T-cell (primary cell): Measurements from ENCODE around the gene ARL8A. TPM values are rescaled to one million over a fixed set of nuclear protein-coding genes. Genes with fewer than 3 reads are reported as not detected.
"Not testable (repeated sequence)": the region's sequence is repeated elsewhere in the genome, so short reads cannot be mapped to it uniquely, and the experiment has no call there.

Experiments used
- ATAC-seq, 4 experiments: fragments of 200-7000 bp in 3 of 4; fragments of 150-1000 bp in 1 of 4; cut with Tn5 transposase; replicated peaks in 1 of 4; 1 replicate in 3 of 4; 2 replicates in 1 of 4; pipeline ENCODE4 v1.10.0; 2021; ENCODE audit warnings: moderate library complexity in 3 of 4, mild to moderate bottlenecking in 2 of 4, moderate number of reproducible peaks in 1 of 4
- CTCF ChIA-PET, 2 donors: fragments of 300-600 bp; sonication (Branson Sonifier 250); formaldehyde crosslinking; loops; one replicate each; lab custom pipeline; 2022; ENCODE audit warnings: antibody characterized with exemption in 2 of 2; lab: Charles Lee
- POLR2A ChIA-PET, 2 donors: fragments of 300-600 bp; sonication (Branson Sonifier 250); formaldehyde crosslinking; loops; one replicate each; lab custom pipeline; 2022; ENCODE audit warnings: antibody characterized with exemption in 2 of 2; lab: Charles Lee
- DNase-seq, 35 experiments: peaks; one replicate each; pipeline versions ENCODE4 v3.0.0 to v3.0.0-alpha.2; 2013 to 2023
- H3K27ac ChIP-seq: one replicate; pipeline ENCODE4 v1.5.1; 2013; ENCODE audit warnings: low read length
- H3K27me3 ChIP-seq, 2 experiments: replicated peaks in 1 of 2; 1 replicate in 1 of 2; 2 replicates in 1 of 2; pipeline versions ENCODE4 v1.6.1 to v1.7.0; 2013; ENCODE audit warnings: low read length in 1 of 2, mixed read lengths in 1 of 2; ENCODE audit not compliant: control insufficient read depth in 2 of 2, insufficient read depth in 2 of 2; ENCODE audit errors: extremely low read depth in 1 of 2
- H3K36me3 ChIP-seq, 2 donors: 1 replicate in 1 of 2; 2 replicates in 1 of 2; pipeline versions ENCODE4 v1.6.1 to v1.7.0; 2013; ENCODE audit warnings: low read length in 1 of 2; ENCODE audit not compliant: control insufficient read depth in 2 of 2, insufficient read depth in 1 of 2; ENCODE audit errors: extremely low read depth in 1 of 2
- H3K4me1 ChIP-seq, 2 experiments: 1 replicate in 1 of 2; 2 replicates in 1 of 2; pipeline versions ENCODE4 v1.6.1 to v1.7.0; 2013; ENCODE audit warnings: low read length in 2 of 2, mixed read lengths in 1 of 2; ENCODE audit not compliant: insufficient read depth in 2 of 2, control insufficient read depth in 1 of 2; ENCODE audit errors: extremely low read depth in 1 of 2
- H3K4me3 ChIP-seq, 2 donors: 1 replicate in 1 of 2; 2 replicates in 1 of 2; pipeline versions ENCODE4 v1.5.1 to v1.7.0; 2013; ENCODE audit warnings: mild to moderate bottlenecking in 2 of 2, low read length in 1 of 2, moderate library complexity in 1 of 2; ENCODE audit not compliant: control insufficient read depth in 1 of 2; ENCODE audit errors: extremely low read depth in 1 of 2
- H3K9me3 ChIP-seq: 2 replicates; pipeline ENCODE4 v1.7.0; 2013
- H3K27ac Mint-ChIP-seq, 2 donors: one replicate each; pipeline ENCODE4 v1.8.0; 2020 to 2021; ENCODE audit warnings: mild to moderate bottlenecking in 2 of 2, mixed read lengths in 2 of 2
- H3K27me3 Mint-ChIP-seq, 2 donors: one replicate each; pipeline ENCODE4 v1.8.0; 2021 to 2022; ENCODE audit warnings: mixed read lengths in 2 of 2
- H3K36me3 Mint-ChIP-seq: one replicate; pipeline ENCODE4 v1.8.0; 2021; ENCODE audit warnings: mixed read lengths
- H3K4me1 Mint-ChIP-seq, 3 donors: one replicate each; pipeline ENCODE4 v1.8.0; 2020 to 2022; ENCODE audit warnings: mixed read lengths in 3 of 3, mild to moderate bottlenecking in 1 of 3
- H3K4me3 Mint-ChIP-seq, 3 donors: one replicate each; pipeline ENCODE4 v1.8.0; 2020 to 2022; ENCODE audit warnings: mild to moderate bottlenecking in 3 of 3, mixed read lengths in 3 of 3, moderate library complexity in 3 of 3
- H3K9me3 Mint-ChIP-seq, 3 donors: one replicate each; pipeline ENCODE4 v1.8.0; 2020 to 2022; ENCODE audit warnings: mixed read lengths in 3 of 3
- WGBS: methylation state at CpG from one replicate; pipeline ENCODE4 v1.1.5; 2013; ENCODE audit warnings: missing lambda C conversion rate; ENCODE audit not compliant: insufficient coverage; 5-methylcytosine and 5-hydroxymethylcytosine counted together
- total RNA-seq, 35 experiments: library from RNA in 6 of 35; stranded (reverse) in 6 of 35; fragments of 120-200 nt in 1 of 35; gene quantifications; one replicate each; pipeline versions ENCODE4 v1.2.1 to v1.2.4 and lab custom pipeline; 2013 to 2026

The ARL8A gene
- total RNA-seq, 5 donors from 2014 or later (not counting 1 experiment from before 2014, with no cell fraction given), result 37.8 to 70.2 (median 50.9) TPM

DNA sequence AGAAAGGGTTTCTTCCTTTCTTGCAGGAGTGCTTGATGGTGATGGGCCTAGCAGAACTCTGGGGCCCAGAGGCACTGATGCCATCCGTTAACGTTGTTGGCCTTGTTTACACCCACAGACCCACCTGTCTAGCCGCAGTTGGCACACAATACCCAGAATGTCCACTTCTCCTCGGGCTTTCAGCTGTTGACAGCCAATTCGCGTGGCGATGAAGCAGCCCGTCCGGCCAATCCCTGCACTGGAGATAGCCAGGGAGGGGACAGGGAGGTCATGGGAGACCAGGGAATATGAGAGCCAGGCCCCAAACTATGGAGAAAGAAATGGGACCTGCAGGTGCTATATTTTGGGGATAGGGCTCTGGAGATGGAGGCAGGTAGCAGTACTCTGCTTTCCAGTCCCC, 5.7 kb upstream of the ARL8A start:
- no peak for ATAC-seq
- Histone ChIP-seq H3K9me3 (no peaks in the 10 kb centered on the region), H3K36me3 (peaks cover 36 to 84% of the 10 kb centered on the region in 2 donors), H3K27me3 (no peaks in the 10 kb centered on the region), H3K4me1 (peaks cover 0 to 20% of the 10 kb centered on the region in 2 experiments), H3K27ac (no peak overlapping the region), H3K4me3 (no peak overlapping the region)
- Mint-ChIP-seq H3K9me3 (no peaks in the 10 kb centered on the region), H3K4me1 (peaks cover 13 to 28% (median 25%) of the 10 kb centered on the region in 3 donors), H3K27me3 (no peaks in the 10 kb centered on the region), H3K27ac (peak overlapping the region in 1 of 2 donors; percentile 40), H3K4me3 (no peak overlapping the region), H3K36me3 (peaks cover 34% of the 10 kb centered on the region)
- DNase-seq, result no peak
- ChIA-PET CTCF (no interaction called here), POLR2A (interaction anchor here in 1 of 2 donors (0.6 kb wide), 1 partner anchor 11 kb away, joined by 4 read pairs; no protein-coding TSS in a partner anchor)
- WGBS, result no CpG with 5 or more reads among the region's 9 CpGs

- Histone ChIP-seq H3K4me1 (peaks cover 0 to 19% of the 10 kb centered on the region in 2 experiments), H3K9me3 (no peaks in the 10 kb centered on the region), H3K27me3 (no peaks in the 10 kb centered on the region), H3K4me3 (no peak overlapping the region), H3K36me3 (peaks cover 34 to 78% of the 10 kb centered on the region in 2 donors), H3K27ac (no peak overlapping the region)
- Mint-ChIP-seq H3K4me1 (peaks cover 10 to 25% (median 23%) of the 10 kb centered on the region in 3 donors), H3K4me3 (no peak overlapping the region), H3K27ac (no peak overlapping the region), H3K36me3 (peaks cover 28% of the 10 kb centered on the region), H3K9me3 (no peaks in the 10 kb centered on the region), H3K27me3 (no peaks in the 10 kb centered on the region)
- ATAC-seq, result no peak
- ChIA-PET POLR2A (interaction anchor here in 1 of 2 donors (0.6 kb wide), 1 partner anchor 10 kb away, joined by 4 read pairs; no protein-coding TSS in a partner anchor), CTCF (no interaction called here)
- no peak for DNase-seq
- WGBS, result no CpG with 5 or more reads among the region's 4 CpGs
Observed at GRCh38 chr1:202149566-202149965, 5.0 kb upstream of the ARL8A start.

GRCh38 chr1:202148391-202148790, 3.9 kb upstream of the ARL8A start:
- Histone ChIP-seq H3K27me3 (no peaks in the 10 kb centered on the region), H3K36me3 (peaks cover 28 to 66% of the 10 kb centered on the region in 2 donors), H3K4me3 (no peak overlapping the region), H3K9me3 (no peaks in the 10 kb centered on the region), H3K27ac (no peak overlapping the region), H3K4me1 (peaks cover 0 to 17% of the 10 kb centered on the region in 2 experiments)
- Mint-ChIP-seq H3K27me3 (no peaks in the 10 kb centered on the region), H3K9me3 (no peaks in the 10 kb centered on the region), H3K36me3 (peaks cover 23% of the 10 kb centered on the region), H3K27ac (peak overlapping the region; percentile 60 to 75), H3K4me1 (peaks cover 11 to 25% (median 25%) of the 10 kb centered on the region in 3 donors), H3K4me3 (no peak overlapping the region)
- WGBS, result 90% methylated on average over 2 of the region's 4 CpGs
- DNase-seq (no peak), ATAC-seq (no peak)
- ChIA-PET POLR2A (interaction anchor here in 1 of 2 donors (0.8 kb wide), 1 partner anchor 38 kb away, joined by 11 read pairs; no protein-coding TSS in a partner anchor), CTCF (interaction anchor here in 1 of 2 donors (0.7 kb wide), 1 partner anchor 45 kb away, joined by 3 read pairs; the partner anchor contains the start of gene LGR6)

DNA sequence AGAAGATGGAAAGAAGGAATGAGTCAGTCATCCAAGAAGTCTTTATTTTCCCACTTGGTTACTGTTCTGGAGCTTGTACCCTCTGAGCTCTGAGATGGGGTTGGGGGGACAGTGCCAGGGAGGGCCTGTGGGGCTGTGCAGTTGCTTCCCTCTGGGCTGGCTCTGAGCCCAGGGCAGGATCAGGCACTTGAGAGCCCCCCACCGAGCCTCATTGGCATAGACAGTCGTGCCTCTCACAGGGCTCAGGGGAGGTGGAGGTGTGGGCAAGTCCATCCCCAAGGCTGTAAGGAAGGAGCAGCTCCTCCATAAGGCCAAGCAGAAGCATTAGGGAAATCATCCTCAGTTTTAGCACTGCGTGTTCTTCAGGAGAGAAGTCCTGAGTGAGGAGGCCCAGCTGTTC, 2.5 kb upstream of the ARL8A start:
- 73% methylated on average over 3 of the region's 3 CpGs for WGBS
- no peak overlapping the region for H3K27ac ChIP-seq
- peaks cover 19% of the 10 kb centered on the region for H3K36me3 Mint-ChIP-seq
- no peak overlapping the region for H3K4me3 ChIP-seq
- no peaks in the 10 kb centered on the region for H3K9me3 ChIP-seq
- ATAC-seq (no peak), DNase-seq (no peak)
- H3K36me3 ChIP-seq, result peaks cover 25 to 52% of the 10 kb centered on the region in 2 donors
- no peaks in the 10 kb centered on the region for H3K9me3 Mint-ChIP-seq
- no peaks in the 10 kb centered on the region for H3K27me3 Mint-ChIP-seq
- peaks cover 2 to 31% of the 10 kb centered on the region in 2 experiments for H3K4me1 ChIP-seq
- ChIA-PET CTCF (interaction anchor here (1.0 to 1.3 kb wide), 2 partner anchors 8 kb away, joined by 3 to 7 read pairs; no protein-coding TSS in a partner anchor), POLR2A (interaction anchor here in 1 of 2 donors (0.9 kb wide), 1 partner anchor 13 kb away, joined by 3 read pairs; the partner anchor contains the start of gene PTPN7)
- no peak overlapping the region for H3K4me3 Mint-ChIP-seq
- peak overlapping the region in 1 of 2 donors; percentile 64 for H3K27ac Mint-ChIP-seq
- peaks cover 25 to 38% (median 34%) of the 10 kb centered on the region in 3 donors for H3K4me1 Mint-ChIP-seq
- no peaks in the 10 kb centered on the region for H3K27me3 ChIP-seq

GRCh38 chr1:202146279-202146678, 1.7 kb upstream of the ARL8A start:
- Mint-ChIP-seq H3K4me1 (peaks cover 27 to 42% (median 33%) of the 10 kb centered on the region in 3 donors), H3K4me3 (peak overlapping the region; percentile 44 to 98 (median 87)), H3K27ac (peak overlapping the region; percentile 55 to 64), H3K36me3 (peaks cover 18% of the 10 kb centered on the region), H3K27me3 (no peaks in the 10 kb centered on the region), H3K9me3 (no peaks in the 10 kb centered on the region)
- 64% methylated on average over 4 of the region's 5 CpGs for WGBS
- peaks cover 2 to 32% of the 10 kb centered on the region in 2 experiments for H3K4me1 ChIP-seq
- H3K4me3 ChIP-seq, result no peak overlapping the region
- POLR2A ChIA-PET, result no interaction called here
- ATAC-seq, result no peak
- no peaks in the 10 kb centered on the region for H3K27me3 ChIP-seq
- CTCF ChIA-PET, result interaction anchor here (0.6 to 1.3 kb wide), 4 partner anchors 9 to 196 kb away, joined by 3 to 7 read pairs (median 3); partner anchors contain the start of gene UBE2T (in 1 of the 2)
- no peak for DNase-seq
- no peaks in the 10 kb centered on the region for H3K9me3 ChIP-seq
- H3K27ac ChIP-seq, result no peak overlapping the region
- peaks cover 25 to 45% of the 10 kb centered on the region in 2 donors for H3K36me3 ChIP-seq

- DNase-seq, ATAC-seq, POLR2A ChIA-PET, H3K9me3 ChIP-seq, H3K27me3 Mint-ChIP-seq, H3K27me3 ChIP-seq, H3K9me3 Mint-ChIP-seq: not testable (repeated sequence)
- peaks cover 2 to 37% of the 10 kb centered on the region in 2 experiments for H3K4me1 ChIP-seq
- 83% methylated on average over 1 of the region's 8 CpGs for WGBS
- Mint-ChIP-seq H3K36me3 (peaks cover 12% of the 10 kb centered on the region), H3K27ac (peak overlapping the region; percentile 88 to 90), H3K4me1 (peaks cover 28 to 43% (median 32%) of the 10 kb centered on the region in 3 donors), H3K4me3 (peak overlapping the region; percentile 77 to 98 (median 87))
- H3K27ac ChIP-seq, result peak overlapping the region; percentile 67
- CTCF ChIA-PET, result interaction anchor here (0.5 to 1.3 kb wide), 4 partner anchors 9 to 428 kb away, joined by 3 to 7 read pairs (median 4); partner anchors contain the start of gene UBE2T (in 1 of the 2)
- H3K36me3 ChIP-seq, result peaks cover 25 to 39% of the 10 kb centered on the region in 2 donors
- peak overlapping the region in 1 of 2 donors; percentile 66 for H3K4me3 ChIP-seq
Observed at GRCh38 chr1:202145744-202146140, 1.2 kb upstream of the ARL8A start.
